Nephron (organoid): ENCODE measurements around the gene CD55.
A peak's percentile ranks its signal among the peaks of the same experiment; 100 is the strongest.

Source experiments
- H3K27ac Mint-ChIP-seq, 3 experiments: 2 replicates each; pipeline ENCODE4 v1.8.0; 2020; ENCODE audit warnings: mixed read lengths in 3 of 3, mild to moderate bottlenecking in 2 of 3, moderate library complexity in 1 of 3
- H3K27me3 Mint-ChIP-seq: 2 replicates; pipeline ENCODE4 v1.8.0; 2021; ENCODE audit warnings: low read depth, mild to moderate bottlenecking, moderate library complexity, mixed read lengths
- H3K36me3 Mint-ChIP-seq: 2 replicates; pipeline ENCODE4 v1.8.0; 2020; ENCODE audit warnings: low read depth, mixed read lengths
- H3K4me1 Mint-ChIP-seq: 2 replicates; pipeline ENCODE4 v1.8.0; 2020; ENCODE audit warnings: mixed read lengths
- H3K4me3 Mint-ChIP-seq, 3 experiments: 2 replicates each; pipeline ENCODE4 v1.8.0; 2020; ENCODE audit warnings: mild to moderate bottlenecking in 3 of 3, mixed read lengths in 3 of 3, moderate library complexity in 2 of 3
- H3K9me3 Mint-ChIP-seq: 2 replicates; pipeline ENCODE4 v1.8.0; 2020; ENCODE audit warnings: mixed read lengths
- TF ChIP-seq, protein P1 (sequence below), 3 experiments: fragments of 200-600 bp; sonication (generic); IDR thresholded peaks; one replicate each; pipeline ENCODE4 v1.5.0; 2021; ENCODE audit warnings: antibody characterized with exemption in 3 of 3; ENCODE audit not compliant: unreplicated experiment in 3 of 3

Gene CD55, protein sequence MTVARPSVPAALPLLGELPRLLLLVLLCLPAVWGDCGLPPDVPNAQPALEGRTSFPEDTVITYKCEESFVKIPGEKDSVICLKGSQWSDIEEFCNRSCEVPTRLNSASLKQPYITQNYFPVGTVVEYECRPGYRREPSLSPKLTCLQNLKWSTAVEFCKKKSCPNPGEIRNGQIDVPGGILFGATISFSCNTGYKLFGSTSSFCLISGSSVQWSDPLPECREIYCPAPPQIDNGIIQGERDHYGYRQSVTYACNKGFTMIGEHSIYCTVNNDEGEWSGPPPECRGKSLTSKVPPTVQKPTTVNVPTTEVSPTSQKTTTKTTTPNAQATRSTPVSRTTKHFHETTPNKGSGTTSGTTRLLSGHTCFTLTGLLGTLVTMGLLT

DNA sequence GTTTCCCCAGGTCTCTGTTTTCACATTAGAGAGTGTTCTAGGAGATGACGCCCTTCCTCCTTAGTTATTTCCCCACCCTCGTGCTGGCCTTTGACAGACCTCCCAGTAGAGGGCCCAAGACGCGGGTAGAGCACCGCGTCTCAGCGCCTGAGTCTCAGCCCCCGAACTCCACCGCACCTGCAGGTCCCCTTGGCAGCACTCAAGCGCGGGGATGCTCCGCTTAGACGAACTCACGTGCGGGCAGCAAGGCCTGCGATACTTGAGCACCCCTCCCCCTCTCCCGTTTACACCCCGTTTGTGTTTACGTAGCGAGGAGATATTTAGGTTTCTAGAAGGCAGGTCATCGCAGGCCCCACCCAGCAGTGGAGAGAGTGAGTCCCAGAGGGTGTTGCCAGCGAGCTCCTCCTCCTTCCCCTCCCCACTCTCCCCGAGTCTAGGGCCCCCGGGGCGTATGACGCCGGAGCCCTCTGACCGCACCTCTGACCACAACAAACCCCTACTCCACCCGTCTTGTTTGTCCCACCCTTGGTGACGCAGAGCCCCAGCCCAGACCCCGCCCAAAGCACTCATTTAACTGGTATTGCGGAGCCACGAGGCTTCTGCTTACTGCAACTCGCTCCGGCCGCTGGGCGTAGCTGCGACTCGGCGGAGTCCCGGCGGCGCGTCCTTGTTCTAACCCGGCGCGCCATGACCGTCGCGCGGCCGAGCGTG is at the start of gene CD55:
Gene CD55, plus strand, starts transcription at position 600 of the 711 bp plus-strand sequence. Its CDS starts 88 bp downstream, at position 688.
- H3K27me3 Mint-ChIP-seq, result peaks cover 5% of the 10 kb centered on the region

DNA sequence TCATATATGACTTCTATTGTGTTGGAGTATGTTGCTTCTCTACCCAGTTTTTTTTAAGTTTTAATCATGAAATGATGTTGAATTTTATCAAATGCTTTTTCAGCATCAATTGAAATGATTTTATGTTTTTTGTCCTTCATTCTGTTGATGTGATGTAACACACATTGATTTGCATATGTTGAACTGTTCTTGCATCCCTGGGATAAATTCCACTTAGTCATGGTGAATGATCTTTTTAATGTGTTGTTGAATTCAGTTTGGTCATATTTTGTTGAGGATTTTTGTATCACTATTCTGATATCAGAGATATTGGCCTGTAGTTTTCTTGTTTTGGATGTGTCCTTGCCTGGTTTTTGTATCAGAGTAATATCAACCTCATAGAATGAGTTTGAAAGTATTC is 46.6 kb upstream of the CD55 start:
- peaks cover 28% of the 10 kb centered on the region for H3K9me3 Mint-ChIP-seq
- no peak overlapping the region for H3K27ac Mint-ChIP-seq
- no peaks in the 10 kb centered on the region for H3K4me1 Mint-ChIP-seq
- TF ChIP-seq, protein P1, sequence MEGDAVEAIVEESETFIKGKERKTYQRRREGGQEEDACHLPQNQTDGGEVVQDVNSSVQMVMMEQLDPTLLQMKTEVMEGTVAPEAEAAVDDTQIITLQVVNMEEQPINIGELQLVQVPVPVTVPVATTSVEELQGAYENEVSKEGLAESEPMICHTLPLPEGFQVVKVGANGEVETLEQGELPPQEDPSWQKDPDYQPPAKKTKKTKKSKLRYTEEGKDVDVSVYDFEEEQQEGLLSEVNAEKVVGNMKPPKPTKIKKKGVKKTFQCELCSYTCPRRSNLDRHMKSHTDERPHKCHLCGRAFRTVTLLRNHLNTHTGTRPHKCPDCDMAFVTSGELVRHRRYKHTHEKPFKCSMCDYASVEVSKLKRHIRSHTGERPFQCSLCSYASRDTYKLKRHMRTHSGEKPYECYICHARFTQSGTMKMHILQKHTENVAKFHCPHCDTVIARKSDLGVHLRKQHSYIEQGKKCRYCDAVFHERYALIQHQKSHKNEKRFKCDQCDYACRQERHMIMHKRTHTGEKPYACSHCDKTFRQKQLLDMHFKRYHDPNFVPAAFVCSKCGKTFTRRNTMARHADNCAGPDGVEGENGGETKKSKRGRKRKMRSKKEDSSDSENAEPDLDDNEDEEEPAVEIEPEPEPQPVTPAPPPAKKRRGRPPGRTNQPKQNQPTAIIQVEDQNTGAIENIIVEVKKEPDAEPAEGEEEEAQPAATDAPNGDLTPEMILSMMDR (IDR thresholded peaks at IDR 0.05; ENCODE audit: unreplicated experiment in 3 of 3), result no peak
- H3K4me3 Mint-ChIP-seq, result no peak overlapping the region
- no peaks in the 10 kb centered on the region for H3K36me3 Mint-ChIP-seq
- no peaks in the 10 kb centered on the region for H3K27me3 Mint-ChIP-seq

More for the DNA sequence above, at the start of gene CD55:
- Mint-ChIP-seq H3K9me3 (no peaks in the 10 kb centered on the region), H3K4me1 (peaks cover 10% of the 10 kb centered on the region), H3K27ac (peak within 1 kb of the TSS; percentile 71 to 94 (median 84)), H3K4me3 (peak within 1 kb of the TSS; percentile 93 to 98 (median 97)), H3K36me3 (no peaks in the 10 kb centered on the region)
- TF ChIP-seq, protein P1 (IDR thresholded peaks at IDR 0.05; ENCODE audit: unreplicated experiment in 3 of 3), result peak in 2 of 3 experiments; percentile 21 to 35

DNA sequence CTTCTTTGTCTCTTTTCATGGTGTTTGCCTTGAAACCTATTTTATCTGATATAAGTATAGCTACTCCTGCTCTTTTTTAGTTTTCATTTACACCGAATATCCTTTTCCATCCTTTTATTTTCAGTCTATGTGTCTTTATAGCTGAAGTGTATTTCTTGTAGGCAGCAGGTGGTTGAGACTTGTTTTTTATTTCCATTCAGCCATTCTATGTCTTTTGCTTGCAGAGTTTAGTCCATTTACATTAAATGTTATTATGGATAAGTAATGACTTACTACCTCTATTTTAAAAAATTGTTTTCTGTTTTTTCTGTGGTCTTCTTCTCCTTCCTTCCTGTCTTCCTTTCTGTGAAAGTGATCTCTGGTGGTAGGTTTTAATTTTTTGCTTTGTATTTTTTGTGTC is 45.0 kb upstream of the CD55 start:
- Mint-ChIP-seq H3K9me3 (peaks cover 28% of the 10 kb centered on the region), H3K4me1 (no peaks in the 10 kb centered on the region), H3K36me3 (no peaks in the 10 kb centered on the region), H3K4me3 (no peak overlapping the region), H3K27me3 (no peaks in the 10 kb centered on the region), H3K27ac (no peak overlapping the region)
- TF ChIP-seq, protein P1 (IDR thresholded peaks at IDR 0.05; ENCODE audit: unreplicated experiment in 3 of 3), result no peak

DNA sequence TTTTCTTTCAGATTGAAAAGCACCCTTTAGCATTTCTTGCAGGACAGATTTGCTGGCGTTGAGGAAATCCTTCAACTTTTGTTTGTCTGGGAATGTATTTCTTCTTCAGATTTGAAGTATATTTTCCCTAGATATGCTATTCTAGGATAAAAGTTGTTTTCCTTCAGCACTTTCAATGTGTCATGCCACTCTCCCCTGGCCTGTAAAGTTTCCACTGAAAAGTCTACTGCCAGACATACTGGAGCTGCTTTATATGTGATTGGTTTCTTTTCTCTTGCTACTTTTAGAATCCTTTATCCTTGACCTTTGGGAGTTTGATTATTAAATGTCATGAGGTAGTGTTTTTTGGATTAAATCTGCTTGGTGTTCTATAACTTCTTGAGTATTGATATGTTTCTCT is 44.2 kb upstream of the CD55 start:
- H3K36me3 Mint-ChIP-seq, result no peaks in the 10 kb centered on the region
- TF ChIP-seq, protein P1 (IDR thresholded peaks at IDR 0.05; ENCODE audit: unreplicated experiment in 3 of 3), result no peak
- no peak overlapping the region for H3K4me3 Mint-ChIP-seq
- H3K9me3 Mint-ChIP-seq, result peaks cover 24% of the 10 kb centered on the region
- no peak overlapping the region for H3K27ac Mint-ChIP-seq
- no peaks in the 10 kb centered on the region for H3K4me1 Mint-ChIP-seq
- H3K27me3 Mint-ChIP-seq, result no peaks in the 10 kb centered on the region

DNA sequence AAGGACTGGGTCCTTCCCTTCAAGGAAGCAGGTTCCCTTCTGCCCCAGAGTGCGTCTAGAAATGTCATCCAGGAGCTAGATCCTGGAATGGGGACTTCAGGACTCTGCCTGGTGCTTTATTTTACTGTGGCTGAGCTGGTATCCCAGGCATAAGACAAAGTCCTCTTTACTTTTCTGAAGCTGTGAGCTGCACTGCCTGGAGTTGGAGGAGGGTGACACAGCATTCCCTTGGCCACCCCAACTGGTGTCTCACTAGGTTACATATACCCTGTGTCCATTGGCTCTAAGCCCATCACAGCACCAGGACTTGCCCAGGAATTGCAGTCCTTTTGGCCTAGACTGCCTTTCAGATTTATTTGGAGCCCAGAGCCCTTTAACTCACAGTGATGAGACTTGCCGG is 41.8 kb upstream of the CD55 start:
- Mint-ChIP-seq H3K36me3 (no peaks in the 10 kb centered on the region), H3K27me3 (no peaks in the 10 kb centered on the region), H3K4me1 (peaks cover 9% of the 10 kb centered on the region), H3K9me3 (peaks cover 16% of the 10 kb centered on the region), H3K27ac (no peak overlapping the region), H3K4me3 (no peak overlapping the region)
- TF ChIP-seq, protein P1 (IDR thresholded peaks at IDR 0.05; ENCODE audit: unreplicated experiment in 3 of 3), result no peak
